NCI-H2081 treated with DMSO at 0.1 percent for 48 hours (cell line): ENCODE data around the gene TPRG1.

Experiments
- DNase-seq: peaks from one replicate; lab custom pipeline; 2025; lab: John Stamatoyannopoulos, UW

TPRG1 gene, protein sequence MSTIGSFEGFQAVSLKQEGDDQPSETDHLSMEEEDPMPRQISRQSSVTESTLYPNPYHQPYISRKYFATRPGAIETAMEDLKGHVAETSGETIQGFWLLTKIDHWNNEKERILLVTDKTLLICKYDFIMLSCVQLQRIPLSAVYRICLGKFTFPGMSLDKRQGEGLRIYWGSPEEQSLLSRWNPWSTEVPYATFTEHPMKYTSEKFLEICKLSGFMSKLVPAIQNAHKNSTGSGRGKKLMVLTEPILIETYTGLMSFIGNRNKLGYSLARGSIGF

DNA sequence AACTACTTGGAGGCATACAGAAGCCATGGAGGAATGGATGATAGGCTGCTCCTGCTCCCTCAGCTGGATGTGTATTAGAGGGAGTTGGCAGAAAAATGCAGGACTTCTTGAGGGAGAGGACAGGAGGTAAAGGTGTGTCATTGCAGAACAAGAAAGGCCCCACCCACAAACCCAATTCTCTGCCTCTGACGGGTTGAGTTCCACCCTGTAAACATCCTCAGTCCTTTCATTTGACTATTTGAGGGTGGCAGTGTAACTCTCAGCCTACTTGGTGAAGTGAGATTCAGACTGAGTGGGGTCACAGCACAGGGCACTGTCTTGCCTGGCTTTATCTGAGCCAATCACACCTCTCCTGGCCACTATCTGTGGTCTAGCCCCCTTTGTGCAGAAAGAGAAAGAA lies at the start of gene TPRG1:
TPRG1 (plus strand) TSS at position 265 of the 400 bp plus-strand sequence. CDS start 35,414 bp downstream, outside the sequence.
- no peak for DNase-seq

DNA sequence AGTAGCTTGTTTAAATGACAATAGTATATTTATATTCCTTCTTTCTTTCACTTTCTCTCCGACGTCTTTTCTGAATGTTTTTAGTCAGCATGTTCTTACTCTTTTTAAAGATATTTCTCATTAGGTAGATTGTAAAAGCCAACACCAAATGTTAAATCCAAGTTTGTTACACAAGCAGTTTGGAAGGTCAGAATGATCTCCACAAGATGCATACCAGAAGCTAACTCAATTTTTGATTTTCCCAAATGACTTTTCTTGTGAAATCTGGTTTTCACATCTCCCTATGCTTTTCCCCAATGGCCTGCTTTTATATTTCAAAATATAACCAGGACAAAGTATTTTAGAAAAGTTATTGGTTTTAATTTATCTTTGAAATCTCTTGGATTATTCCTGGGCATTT lies 49.7 kb upstream of the TPRG1 start:
- DNase-seq: no peak

DNA sequence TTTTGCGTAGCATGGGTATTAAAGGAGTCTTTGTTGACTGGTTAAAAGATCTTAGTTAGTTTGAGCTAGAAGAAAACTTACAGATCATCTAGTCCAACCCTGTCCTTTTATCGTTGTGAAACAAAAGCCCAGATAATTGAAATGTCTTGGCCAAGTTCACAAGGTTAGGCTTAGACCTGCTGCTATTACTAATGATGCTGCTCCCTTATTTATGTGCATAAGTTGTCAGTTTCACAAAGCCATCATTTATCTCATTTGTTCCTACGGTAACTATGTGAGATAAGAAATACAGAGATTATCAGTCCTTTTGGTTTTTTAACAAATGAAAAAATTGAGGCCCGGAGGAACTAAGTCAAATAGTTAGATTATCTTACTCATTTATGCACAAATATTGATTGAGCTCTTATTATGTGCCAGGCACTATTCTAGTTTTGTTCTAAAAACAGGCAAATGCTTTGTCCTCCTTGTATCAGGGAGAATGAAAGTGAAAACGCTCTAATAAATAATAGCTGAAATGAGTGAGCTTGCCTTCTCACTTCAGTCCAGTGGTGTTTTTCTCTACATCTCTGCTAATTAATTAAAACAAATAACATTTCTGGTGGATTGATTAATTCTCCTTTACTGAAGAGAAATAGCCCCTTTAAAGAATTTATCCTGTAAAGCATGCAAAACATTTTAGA lies 49.1 kb upstream of the TPRG1 start:
- DNase-seq: no peak

DNA sequence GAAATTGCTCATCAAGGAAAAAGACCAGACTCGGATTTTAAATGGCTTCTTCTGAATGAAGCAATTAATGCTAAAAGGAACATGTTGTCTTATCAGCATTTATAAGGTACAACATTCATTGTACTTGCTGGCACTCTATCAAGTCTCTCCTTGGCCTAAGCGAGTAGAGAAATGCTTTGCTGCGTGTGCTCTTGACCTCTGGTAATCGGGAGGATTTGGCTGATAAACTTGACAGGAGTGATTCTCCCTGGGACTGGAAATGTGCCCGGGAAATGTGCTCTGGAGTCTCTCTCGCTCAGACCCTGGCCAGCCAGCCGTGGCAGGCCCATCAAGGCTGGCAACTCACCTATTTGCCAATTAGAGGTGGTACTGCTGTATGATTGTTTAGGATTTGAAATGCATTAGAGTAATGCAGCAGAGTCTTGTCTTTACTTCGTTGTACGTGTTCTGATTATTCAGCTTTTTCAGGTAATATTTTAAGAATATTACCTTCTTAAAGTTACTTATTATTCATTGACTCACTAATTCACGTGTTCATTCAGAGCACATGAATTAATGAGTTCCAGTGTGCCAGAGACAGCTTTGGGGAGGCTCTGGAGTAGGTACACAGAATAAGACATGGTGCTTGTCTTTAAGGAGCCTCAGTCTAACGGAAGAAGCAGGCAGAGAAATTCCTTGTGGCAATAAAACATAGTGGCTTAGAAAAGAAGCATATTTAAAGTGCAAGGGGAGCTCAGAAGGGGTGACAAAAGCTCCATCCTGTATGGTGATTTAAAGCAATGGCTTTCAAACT lies 48.0 kb upstream of the TPRG1 start:
- no peak for DNase-seq

DNA sequence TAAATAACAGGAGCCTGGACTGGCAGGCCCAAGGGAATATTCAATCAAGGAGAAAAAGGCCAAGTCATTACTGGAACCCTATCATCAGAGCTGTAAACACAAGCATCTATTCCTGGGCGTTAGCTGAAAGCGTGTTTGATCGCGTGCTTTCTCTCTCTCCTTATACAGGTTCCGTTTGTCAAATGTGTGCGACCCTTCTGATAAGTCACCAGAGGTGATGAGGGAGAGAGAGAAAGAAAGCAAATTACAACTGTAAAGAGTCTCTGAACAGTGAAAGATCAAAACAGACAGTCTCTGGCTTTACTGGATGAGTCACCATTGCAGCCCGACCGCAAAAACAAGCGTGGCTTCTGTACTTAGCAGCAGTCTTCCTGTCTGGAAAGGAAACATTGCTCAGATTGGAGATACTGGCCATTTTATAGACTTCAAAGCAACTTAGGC lies 39.5 kb upstream of the TPRG1 start:
- no peak for DNase-seq

DNA sequence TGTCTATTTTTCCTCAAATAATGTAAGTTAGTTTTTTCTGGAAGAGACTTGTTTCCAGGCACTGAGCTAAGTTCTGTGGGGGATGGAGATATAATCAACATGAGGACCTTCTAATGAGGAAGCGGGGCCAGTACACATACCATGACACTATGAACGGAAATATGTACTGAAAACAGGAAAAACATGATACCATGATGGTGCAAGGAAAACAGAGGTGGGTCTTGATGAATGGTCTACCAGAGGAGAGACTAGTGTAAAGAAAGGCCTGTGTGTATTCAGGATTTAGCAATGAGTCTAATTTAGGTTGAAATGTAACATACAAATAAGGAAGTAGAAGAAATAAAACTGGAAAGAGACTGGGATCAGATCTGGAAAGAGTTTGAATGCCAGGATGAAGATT lies 38.9 kb upstream of the TPRG1 start:
- DNase-seq: no peak

DNA sequence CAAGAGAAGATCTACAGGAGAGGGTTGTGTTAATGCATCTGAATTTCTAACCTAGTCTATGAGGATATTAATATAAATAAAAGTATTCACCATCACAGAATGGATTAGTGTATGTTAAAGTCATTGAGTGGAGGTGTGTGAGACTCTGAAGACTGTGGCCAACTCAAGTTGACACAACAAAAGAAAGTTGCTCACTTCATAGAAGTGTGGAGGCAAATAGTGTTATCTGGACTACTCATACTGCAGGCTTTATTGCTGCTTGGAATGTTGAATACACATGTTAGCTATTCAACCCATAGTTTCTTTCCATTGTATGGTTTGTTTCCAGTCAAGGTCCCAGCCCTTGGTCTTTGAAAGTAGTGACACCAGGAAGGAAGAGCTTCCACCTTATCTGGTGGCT lies 38.0 kb upstream of the TPRG1 start:
- no peak for DNase-seq

DNA sequence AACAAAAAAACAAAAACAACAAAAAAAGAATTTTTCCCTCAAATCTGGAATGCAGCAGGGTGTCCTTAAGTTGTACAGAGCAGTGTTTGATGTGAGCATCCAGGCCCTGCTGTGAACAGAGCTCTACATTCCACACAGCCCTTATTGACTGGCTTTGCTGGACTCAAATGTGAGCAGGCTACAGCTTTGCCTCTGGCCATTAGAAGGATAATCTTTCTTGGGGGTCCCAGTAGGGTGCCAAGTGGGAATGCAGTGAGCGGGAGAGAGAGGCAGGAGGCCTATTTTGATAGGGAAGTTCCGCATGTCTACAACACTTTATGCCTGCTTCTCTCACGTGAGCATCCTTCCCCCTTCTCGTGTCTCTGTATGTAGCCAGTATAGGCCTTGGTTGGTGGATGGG lies 34.4 kb upstream of the TPRG1 start:
- no peak for DNase-seq

DNA sequence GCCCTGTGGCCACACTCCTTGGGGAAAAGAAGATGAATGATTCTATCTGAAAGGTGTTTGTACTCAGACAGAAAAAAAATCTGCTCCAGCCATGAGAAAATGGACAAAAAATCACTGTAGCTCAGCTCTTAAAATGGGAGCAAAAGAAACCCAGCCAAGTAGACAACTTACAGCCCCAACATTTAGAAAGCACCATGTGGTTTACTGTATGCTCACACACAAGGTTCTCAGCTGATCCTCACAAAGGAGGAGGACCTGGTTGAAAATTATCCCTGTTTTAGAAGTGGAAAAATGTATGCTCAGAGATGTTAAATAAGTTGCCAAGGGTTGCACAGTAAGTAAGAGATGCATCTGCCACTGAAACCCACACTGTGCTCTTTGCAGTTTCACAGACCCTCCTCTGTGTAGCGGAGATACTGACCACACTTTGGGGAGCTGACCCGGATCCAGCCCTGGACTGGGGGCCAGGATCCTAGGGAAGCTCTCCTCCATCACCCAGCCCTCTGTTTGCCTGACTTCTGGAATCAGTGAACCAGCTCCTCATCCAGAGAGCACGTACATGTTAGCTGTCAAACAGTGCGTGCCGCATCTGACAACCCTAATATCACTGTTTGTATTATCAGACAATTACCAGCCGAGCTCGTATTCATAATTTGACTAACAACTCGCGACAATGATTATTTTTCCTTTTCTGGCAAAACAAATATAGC lies 32.7 kb upstream of the TPRG1 start:
- no peak for DNase-seq

DNA sequence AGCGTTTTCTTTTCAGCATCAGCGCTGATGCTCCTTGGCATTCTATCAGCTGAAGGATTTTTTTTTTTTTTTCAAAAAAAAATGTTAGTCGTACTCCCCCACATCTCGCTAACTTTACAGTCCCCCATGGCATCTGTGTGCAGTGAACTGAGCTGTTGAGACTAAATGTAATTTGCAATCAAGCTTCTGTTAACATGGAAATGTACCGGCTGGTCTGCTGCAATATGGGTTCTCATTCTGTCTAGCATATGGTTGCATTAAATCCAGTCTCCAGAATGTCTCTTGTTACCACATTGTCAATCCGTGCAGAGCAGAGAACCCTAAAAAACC lies 32.2 kb upstream of the TPRG1 start:
- DNase-seq: no peak

DNA sequence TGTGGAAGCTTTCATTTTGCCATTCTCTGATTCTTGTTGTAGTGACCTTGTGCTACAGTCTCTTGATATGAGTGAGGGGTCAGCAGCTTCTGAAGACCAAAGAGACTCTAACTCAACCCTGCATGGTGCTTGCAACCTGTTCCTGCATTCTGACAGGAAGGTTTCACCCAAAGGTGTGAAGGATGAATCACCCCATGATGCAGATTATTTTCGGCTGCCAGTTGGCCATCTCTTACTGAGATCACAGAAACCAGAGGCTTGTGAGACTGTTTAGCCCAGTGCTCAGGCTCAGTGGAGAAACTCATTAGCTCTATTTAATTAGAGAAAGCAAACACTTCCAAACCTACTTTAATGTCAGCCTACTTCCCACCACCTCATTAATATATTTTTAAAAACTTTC lies 29.2 kb upstream of the TPRG1 start:
- no peak for DNase-seq

DNA sequence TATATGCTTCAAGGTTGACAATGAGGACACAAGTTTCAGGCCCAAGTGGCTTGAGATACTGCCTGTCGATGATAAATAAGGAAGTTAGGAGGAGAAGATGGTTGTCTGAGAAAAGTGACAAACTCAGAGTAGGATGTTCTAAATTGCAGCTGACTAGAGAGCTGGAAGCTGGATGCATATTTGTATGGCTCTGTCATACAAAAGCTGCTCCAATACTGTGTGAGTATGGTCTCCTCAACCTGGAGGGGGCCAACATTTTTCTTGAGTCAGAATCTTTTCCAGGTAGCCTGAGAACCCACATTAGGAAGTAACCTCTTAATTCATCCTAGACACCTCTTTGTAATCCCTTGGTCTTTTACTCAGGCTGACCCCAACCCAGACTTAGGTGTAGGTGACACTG lies 28.4 kb upstream of the TPRG1 start:
- DNase-seq: no peak

DNA sequence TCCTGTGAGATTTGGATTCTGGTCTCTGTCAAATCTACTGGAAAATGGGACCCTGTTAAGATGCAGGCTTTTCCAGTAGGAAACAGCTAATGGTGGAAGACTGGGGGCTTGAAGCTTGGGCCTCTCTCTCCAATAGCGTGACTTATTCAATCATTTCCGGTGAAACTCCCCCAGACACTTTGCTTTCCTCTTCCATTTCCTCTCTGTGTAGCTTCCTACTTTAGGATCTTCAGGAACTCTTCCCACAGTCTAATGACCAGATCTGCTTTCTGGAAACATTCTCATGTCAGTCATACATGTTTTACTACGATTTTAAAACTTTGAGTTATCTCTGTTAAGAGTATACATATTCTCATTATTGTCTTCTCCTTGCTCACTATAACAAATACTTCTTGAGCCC lies 28.0 kb upstream of the TPRG1 start:
- no peak for DNase-seq

DNA sequence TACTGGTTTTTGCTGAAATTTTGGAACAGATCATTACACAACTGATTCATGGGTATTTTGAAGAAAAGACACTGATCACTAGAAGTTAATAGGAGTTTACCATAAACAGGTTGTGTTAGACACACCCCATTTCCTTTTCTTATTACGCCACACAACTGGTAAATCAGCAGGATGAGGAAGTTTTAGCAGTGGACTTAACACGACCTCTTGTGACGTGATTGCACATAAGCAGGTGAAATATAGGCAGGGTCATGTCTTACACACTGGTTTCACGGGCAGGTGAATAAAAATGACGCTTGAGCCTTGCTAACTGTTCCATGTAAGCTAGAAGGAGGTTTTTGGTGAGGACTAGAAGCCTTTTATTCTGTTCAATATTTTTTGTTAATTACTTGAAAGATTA lies 27.1 kb upstream of the TPRG1 start:
- peak; percentile 33 for DNase-seq

DNA sequence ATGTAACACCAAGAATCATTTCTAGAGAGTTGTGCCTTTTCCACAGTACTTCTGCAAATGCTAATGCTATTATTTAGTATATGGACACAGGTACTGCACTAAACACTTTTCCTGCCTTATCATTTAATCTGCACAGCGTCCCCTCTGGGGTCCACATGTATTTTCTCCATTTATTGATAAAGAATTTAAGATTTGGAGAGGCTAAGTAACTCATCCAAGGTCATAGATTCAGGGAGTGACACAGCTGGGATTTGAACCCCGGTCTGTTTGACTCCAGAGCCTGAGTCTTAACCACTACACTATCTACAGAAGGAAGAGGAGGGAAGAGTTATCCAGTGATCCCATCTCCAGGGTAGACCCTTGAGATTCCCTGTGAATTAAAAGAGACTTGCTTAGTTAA lies 24.9 kb upstream of the TPRG1 start:
- no peak for DNase-seq

DNA sequence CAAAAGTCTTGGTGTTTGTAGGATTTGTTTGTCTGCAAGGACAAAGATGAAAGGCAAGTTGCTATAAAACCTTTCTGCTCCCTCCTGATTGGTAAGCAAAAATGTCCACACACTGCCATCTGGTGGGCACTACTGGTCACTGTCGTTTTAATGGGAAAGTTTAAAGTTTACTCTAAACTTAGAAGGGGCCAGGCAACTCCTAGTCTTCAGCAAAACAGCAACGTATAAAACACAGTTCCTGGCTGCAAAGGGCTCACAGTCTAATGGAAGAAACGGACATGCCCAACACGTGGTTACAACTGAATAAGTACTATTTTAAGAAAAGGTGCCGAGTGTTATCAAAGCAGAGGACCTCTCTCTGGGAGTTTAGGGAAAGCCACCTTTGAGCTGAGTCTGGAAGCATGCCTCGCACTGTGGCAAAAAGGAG lies 23.7 kb upstream of the TPRG1 start:
- peak; percentile 47 for DNase-seq

DNA sequence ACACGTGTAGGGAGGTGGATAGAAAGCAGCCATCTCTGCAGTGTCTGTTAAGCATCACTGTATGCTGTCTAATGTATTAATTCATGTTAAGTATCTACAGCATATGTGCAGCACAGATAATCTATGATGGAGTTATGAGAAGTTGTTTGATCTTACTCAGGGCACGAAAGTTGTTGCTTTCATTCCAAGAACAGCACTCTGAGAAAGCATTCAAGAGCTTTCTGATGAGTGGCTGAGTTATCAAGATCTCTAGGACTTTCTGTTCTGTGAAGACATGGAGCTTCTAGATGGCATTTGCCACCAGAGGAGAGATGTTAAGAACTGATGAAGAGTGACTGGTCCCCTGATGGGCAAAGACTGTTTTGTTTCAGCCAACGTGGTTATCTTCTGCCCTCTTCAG lies 22.6 kb upstream of the TPRG1 start:
- DNase-seq: no peak

DNA sequence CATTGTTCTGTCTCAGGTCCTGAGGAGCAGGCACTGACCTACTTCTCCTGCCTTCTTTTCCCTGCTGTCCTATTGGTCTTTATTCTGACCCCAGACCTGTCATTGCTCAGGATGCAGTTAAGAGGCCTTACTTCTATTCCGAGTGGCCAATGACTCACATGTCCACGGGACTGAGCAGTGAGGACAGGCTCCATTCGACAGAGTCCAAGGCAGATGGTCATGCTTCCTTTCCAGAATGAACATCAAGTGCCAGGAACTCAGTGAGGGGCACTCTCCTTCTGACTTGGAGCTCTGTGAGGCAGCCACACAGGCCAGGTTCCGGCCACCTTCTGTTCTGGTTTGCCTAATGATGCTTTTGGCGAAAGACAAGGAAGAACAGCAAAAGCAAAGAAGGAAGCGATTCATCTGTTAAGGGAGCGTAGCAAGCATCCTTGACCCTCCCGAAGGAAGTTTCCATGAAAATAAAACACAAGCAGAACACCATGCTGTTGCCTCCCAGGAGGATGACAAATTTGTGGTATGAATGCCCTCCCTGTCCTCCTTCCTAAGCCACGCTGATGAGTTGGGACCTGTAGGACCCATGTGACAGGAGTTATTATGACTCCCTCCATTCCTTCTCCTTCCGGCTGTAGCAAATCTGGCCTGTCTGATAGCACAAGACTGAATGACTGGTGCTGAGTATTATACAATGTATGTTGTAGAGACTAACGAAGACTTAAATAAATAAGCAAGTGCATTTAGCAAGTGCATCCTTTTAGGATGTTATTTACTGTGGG lies 14.4 kb upstream of the TPRG1 start:
- no peak for DNase-seq

DNA sequence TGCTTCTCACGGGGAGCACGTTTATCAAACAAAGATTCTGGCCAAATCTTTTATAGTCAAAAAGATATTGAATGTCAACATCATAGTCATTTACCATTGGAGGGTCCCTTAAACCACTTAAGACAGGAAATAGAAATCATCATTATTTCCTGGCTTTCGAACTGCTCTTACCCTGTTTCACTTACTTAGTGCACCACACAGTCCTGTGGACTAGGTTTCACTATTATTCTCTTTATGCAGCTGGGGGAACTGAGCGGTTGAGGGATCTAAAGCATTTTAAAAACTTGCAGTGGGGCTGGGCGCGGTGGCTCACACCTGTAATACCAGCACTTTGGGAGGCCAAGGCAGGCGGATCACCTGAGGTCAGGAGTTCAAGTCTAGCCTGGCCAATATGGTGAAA lies 13.7 kb upstream of the TPRG1 start:
- DNase-seq: no peak

DNA sequence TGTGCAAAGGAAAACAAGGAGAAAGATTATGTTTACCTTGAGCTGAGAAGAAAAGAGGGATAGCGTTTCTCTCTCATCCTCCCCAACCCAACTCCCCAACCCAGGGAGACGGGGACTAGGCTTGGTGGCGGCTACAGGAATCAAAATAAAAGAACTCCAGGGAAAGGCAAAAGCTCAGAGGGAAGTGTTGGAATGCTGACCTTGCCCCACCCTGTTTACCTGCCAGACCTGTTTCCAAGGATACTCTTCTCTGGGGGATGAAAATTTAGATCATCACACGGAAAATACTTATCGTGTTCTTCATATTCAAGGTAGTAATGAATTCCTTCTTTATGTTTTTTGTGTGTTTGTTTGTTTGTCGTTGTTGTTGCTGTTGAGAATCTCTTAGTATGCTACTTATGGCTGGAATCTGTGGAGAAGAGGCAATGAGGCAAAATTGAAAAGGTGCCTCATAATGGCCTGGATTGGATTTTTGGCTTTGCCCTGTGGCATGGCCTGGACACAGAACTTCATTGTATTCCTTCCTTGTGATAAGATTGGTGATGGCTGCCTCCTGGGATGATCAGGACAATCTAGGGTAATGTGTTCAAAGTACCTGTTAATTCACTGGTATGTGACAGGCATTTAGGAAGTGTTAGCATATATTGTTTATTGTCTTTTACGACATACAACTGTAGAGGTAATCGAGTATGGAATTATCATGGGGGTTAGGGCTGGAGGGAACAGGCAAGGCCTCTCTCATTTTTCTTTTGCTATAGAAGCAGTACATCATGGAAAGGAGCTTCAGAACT lies 11.1 kb upstream of the TPRG1 start:
- DNase-seq: no peak

DNA sequence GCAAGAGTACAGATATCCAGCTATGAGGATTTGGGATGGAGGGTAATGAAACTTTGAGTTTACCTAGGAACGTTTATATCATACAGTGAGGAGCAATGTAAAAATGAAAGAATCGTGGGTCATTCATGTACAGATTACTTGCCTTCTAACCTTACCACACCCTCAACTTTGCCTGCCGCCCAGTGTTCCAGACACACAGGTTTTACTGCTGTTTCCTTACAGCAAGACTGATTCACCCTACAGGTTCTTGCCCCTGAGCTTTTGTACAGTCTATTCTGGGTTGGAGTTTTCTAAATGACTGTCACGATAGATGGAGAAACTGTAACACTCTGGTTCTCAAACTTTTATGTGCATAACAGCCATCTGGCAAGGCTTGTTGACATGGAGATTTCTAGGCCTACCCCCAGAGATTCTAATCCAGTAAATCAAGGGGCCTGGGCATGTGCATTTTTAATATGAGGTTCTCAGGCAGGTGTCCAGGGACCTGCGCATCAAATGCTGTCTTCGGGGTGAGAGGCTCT lies 6.6 kb upstream of the TPRG1 start:
- DNase-seq: no peak
